Measurements from ENCODE around the gene ALDH3A2.
"Not testable (repeated sequence)": the region's sequence is repeated elsewhere in the genome, so short reads cannot be mapped to it uniquely, and the experiment has no call there.

The ALDH3A2 gene

DNA sequence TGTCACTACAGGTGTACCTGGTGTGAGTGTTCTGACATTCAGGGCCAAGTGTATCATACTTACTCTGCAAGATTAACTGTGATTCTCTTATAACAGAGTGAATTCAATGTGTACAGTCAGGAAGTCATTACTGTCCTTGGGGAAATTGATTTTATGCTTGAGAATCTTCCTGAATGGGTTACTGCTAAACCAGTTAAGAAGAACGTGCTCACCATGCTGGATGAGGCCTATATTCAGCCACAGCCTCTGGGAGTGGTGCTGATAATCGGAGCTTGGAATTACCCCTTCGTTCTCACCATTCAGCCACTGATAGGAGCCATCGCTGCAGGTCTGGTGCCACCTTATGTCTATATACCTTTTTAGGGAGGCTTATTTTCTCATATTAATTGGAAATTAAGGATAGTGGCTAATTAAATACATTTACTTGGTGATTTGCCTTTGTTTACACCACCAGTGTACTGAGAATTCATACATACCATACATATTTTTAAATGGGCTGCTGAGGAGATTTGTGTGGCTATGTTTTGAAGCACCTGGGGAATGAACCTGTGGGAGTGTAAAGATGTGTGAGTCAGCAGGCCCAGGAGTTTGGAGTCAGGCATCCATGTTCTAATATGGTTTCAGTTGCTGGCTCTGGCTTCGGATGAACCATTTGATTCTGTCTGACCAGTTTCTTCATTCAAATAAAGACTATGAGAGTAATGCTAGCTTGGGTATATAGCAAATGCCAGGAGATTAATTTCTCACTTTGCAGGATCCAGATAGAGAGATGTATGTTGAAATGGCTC is 3.1 kb downstream of the ALDH3A2 start:
- no peak for DNase-seq (ENCODE audit: low spot score)

GRCh38 chr17:19652595-19652994 is 4.0 kb downstream of the ALDH3A2 start:
- no peak for DNase-seq (ENCODE audit: low spot score)

- no peak for DNase-seq (ENCODE audit: low spot score)
These were observed 5.9 kb downstream of the ALDH3A2 start for GRCh38 chr17:19654342-19654886.

DNA sequence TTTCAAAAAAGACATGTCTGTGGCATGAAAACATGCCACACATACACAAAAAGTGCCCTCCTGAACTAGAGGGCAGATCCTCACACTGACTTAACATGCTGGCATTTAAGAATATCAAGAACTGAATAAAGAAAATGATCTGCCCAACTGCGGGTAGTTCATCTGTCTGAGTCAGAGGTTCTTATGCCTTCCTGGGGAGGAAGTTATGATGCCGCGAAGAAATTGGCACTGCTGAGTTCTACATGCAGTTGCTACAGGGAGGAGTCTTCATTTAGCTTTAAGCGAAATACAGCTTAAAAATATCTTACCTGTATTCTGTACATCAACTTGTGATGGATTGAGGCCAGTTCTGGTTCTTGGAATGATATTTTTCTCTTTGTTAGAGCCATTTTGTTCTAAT is 6.3 kb downstream of the ALDH3A2 start:
- no peak for DNase-seq (ENCODE audit: low spot score)

- no peak for DNase-seq (ENCODE audit: low spot score)
These were observed 7.8 kb downstream of the ALDH3A2 start for GRCh38 chr17:19656336-19656735.

GRCh38 chr17:19656851-19657581 is 8.5 kb downstream of the ALDH3A2 start:
- no peak for DNase-seq (ENCODE audit: low spot score)

- DNase-seq (ENCODE audit: low spot score): no peak
These were observed 11.0 kb downstream of the ALDH3A2 start for GRCh38 chr17:19659366-19660177.

DNA sequence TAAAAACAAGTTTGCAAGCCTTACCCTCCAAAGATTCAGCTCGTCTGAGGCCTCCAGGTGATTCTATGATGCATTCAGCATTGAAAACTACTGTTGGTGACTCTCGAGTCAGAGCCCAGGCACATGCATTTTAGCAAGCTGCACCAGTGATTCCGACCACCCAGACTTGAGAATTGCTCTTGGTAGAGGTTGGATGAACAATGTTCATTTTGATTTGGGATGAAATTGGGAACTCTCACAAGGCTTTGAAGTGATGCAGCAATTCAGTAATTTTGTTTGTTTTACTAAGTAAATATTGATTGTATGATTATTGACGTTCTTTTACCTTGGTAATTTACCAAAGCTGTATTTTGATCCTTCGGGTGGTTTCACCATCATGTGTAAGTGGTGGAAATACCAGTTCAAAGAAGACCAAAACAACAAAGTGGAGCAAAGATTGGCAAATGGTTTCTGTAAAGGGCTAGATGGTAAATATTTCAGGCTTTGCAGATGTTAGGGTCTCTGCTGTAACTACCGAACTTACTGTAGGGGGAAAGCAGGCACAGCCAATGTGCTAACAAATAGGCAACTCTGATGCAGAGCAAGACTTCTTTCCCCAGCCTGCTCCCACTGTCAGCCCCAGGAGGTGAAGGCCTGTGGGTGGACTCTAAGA is 11.8 kb downstream of the ALDH3A2 start:
- DNase-seq (ENCODE audit: low spot score): no peak

- no peak for DNase-seq (ENCODE audit: low spot score)
These were observed 12.6 kb downstream of the ALDH3A2 start for GRCh38 chr17:19661121-19661520.

GRCh38 chr17:19663097-19663496 is 14.5 kb downstream of the ALDH3A2 start:
- no peak for DNase-seq (ENCODE audit: low spot score)

GRCh38 chr17:19664136-19664820 is 15.7 kb downstream of the ALDH3A2 start:
- no peak for DNase-seq (ENCODE audit: low spot score)

DNA sequence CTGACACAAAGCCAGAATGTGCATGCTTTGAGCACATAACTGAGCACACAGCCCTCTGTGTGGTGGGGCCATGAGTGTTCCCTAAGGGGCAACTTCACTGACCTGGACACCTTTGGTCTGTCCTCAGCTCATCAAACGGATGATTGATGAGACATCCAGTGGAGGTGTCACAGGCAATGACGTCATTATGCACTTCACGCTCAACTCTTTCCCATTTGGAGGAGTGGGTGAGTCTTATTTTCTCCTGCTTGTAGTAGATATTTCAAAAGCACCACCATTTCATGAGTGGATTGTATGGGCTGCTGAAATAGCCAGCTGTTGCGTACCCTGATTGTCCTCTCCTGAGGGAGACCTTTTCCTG is 16.2 kb downstream of the ALDH3A2 start:
- no peak for DNase-seq (ENCODE audit: low spot score)

GRCh38 chr17:19669680-19670079 is 21.1 kb downstream of the ALDH3A2 start:
- not testable (repeated sequence) for DNase-seq (ENCODE audit: low spot score)

- DNase-seq (ENCODE audit: low spot score): peak; percentile 21
These were observed 22.4 kb downstream of the ALDH3A2 start for GRCh38 chr17:19670908-19671307.

DNA sequence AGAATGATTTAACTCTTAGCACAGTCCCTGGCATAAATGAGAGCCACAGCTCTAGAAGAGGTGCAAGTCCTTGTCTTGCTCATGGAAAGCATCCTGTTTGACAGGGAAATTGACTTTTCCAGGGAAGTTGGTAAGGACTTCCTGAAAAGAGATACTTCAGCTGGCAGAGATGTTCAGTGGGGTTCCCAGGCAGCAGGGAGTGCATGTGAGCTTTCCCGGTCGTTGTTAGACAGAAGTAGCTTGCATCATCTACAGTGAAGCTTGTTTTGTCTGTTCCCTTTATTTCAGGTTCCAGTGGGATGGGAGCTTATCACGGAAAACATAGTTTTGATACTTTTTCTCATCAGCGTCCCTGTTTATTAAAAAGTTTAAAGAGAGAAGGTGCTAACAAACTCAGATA is 22.9 kb downstream of the ALDH3A2 start:
- peak; percentile 13 for DNase-seq (ENCODE audit: low spot score)

DNA sequence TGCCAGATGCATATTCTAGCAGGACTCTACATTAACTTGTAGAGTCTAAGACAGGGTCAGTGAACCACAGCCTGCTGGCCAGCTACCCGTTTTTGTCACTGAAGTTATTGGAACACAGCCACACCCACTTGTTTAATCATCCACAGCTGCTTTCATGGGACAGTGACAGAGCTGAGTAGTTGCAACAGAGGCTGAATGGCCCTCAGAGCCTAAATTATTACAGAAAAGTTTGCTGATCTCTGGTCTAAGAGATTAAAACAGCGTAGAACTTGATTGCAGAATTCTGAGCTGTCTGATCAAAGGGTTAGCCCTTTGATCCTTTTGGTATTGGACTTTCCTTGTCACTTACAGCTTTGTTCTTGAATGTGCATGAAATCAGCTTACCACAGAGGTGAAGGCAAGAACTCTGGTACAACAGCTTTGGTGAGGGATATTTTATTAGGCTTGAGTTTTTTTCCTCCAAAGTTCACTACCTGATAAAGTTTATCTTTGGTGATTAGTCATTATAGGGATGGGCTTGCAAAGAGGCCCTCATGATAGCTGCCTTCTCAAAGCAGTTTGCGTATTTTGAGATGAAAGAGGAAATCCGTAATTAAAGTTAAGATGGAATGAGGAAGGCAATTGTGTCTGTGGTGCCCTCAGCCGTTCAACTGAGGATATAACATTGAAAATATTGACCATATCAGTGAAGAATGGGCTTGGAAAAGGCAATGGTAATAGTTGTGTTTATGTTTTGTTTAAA is 23.6 kb downstream of the ALDH3A2 start:
- peak; percentile 62 for DNase-seq (ENCODE audit: low spot score)

GRCh38 chr17:19673623-19674022 is 25.1 kb downstream of the ALDH3A2 start:
- no peak for DNase-seq (ENCODE audit: low spot score)

- DNase-seq (ENCODE audit: low spot score): no peak
These were observed 28.3 kb downstream of the ALDH3A2 start for GRCh38 chr17:19676896-19677295.

GRCh38 chr17:19677736-19678379 is 29.3 kb downstream of the ALDH3A2 start:
- DNase-seq (ENCODE audit: low spot score): no peak

Measured in pons (tissue), 1 donor.